ENCODE data around the gene S1PR3. TPM values are rescaled to one million over a fixed set of nuclear protein-coding genes. Genes with fewer than 3 reads are reported as not detected.

S1PR3 gene
- polyA plus RNA-seq, 1 experiment, result 33.1 TPM

DNA sequence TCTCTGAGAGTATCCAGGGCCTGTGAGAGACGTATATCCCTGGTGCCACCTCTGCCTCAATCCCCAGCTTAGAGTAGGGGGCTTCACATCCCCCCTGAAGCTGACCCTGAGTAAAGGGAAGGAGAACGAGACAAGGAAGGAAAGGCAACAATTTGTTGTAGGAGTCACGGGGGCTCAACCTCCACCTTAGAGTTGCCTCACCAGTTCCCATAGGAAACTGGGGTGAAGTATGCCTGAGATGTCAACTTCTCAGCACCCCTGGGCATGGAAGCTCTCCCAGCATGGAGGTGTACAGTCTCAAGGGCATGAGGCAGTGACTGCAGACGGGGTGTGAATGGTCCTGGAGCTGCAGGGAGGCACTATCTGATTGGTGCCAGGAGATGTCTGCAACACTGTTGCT, 53.6 kb downstream of the S1PR3 start:
- H3K4me3 ChIP-seq (ENCODE audit: low read depth, low read length), result no peak overlapping the region
- TF ChIP-seq CTCF (IDR thresholded peaks at IDR 0.05; ENCODE audit: low read depth, low read length), result no peak
- no peak overlapping the region for H3K27ac ChIP-seq (ENCODE audit: low read depth, low read length)
- no peaks in the 10 kb centered on the region for H3K9me3 ChIP-seq (ENCODE audit: control insufficient read depth, insufficient read depth, low read length)
- no peak for DNase-seq (ENCODE audit: low read depth, low spot score)
- ChIA-PET CTCF (no interaction called here), POLR2A (no interaction called here)
- H3K27me3 ChIP-seq (ENCODE audit: control insufficient read depth, insufficient read depth, low read length), result no peaks in the 10 kb centered on the region

- no peak for DNase-seq (ENCODE audit: low read depth, low spot score)
- Histone ChIP-seq H3K27me3 (ENCODE audit: control insufficient read depth, insufficient read depth, low read length) (no peaks in the 10 kb centered on the region), H3K4me3 (ENCODE audit: low read depth, low read length) (no peak overlapping the region), H3K9me3 (ENCODE audit: control insufficient read depth, insufficient read depth, low read length) (no peaks in the 10 kb centered on the region), H3K27ac (ENCODE audit: low read depth, low read length) (no peak overlapping the region)
- ChIA-PET POLR2A (no interaction called here), CTCF (no interaction called here)
- no peak for TF ChIP-seq CTCF (IDR thresholded peaks at IDR 0.05; ENCODE audit: low read depth, low read length)
Observed at GRCh38 chr9:89046832-89047231, 55.6 kb downstream of the S1PR3 start.

- TF ChIP-seq CTCF (IDR thresholded peaks at IDR 0.05; ENCODE audit: low read depth, low read length), result no peak
- ChIA-PET CTCF (no interaction called here), POLR2A (no interaction called here)
- Histone ChIP-seq H3K4me3 (ENCODE audit: low read depth, low read length) (no peak overlapping the region), H3K9me3 (ENCODE audit: control insufficient read depth, insufficient read depth, low read length) (no peaks in the 10 kb centered on the region), H3K27ac (ENCODE audit: low read depth, low read length) (no peak overlapping the region), H3K27me3 (ENCODE audit: control insufficient read depth, insufficient read depth, low read length) (no peaks in the 10 kb centered on the region)
- DNase-seq (ENCODE audit: low read depth, low spot score), result no peak
Observed at GRCh38 chr9:89047667-89048066, 56.4 kb downstream of the S1PR3 start.

DNA sequence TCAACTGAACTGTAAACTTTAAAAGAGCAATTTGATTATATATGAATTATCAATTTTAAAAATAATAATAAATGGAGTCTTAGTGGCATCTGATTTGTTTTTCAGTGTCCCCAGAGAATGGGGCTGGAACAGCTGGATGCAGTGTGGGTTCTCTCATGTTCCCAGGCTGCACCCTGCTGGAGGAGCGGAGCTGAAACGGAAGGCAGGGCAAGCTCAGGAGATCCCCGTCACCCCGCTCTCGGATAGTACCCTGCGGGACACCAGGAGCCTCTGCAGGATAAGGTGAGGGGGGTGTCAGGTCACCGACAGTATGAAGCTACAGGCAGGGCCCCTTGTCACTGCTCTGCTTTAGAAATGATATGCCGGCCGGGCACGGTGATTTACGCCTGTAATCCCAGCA, 57.3 kb downstream of the S1PR3 start:
- no peaks in the 10 kb centered on the region for H3K27me3 ChIP-seq (ENCODE audit: control insufficient read depth, insufficient read depth, low read length)
- DNase-seq (ENCODE audit: low read depth, low spot score), result no peak

DNA sequence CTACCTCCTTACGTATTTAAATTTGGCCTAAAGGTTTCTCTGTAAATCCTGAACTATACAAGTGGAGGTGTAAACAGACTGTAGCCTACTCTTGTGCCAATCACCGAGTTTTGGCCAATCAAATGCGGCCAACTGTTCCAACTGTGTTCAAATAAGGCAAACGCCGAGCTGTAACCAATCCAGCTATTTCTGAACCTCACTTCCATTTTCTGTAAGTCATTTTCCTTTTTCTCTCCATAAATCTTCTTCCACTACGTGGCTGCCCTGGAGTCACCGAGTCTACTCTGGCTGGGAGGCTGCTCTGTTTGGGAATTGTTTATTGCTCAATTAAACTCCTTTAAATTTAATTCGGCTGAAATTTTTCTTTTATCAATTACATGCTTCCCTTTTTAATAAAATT, 58.4 kb downstream of the S1PR3 start:
- H3K27me3 ChIP-seq (ENCODE audit: control insufficient read depth, insufficient read depth, low read length), result no peaks in the 10 kb centered on the region
- ChIA-PET CTCF (no interaction called here), POLR2A (no interaction called here)
- TF ChIP-seq CTCF (IDR thresholded peaks at IDR 0.05; ENCODE audit: low read depth, low read length), result no peak
- no peaks in the 10 kb centered on the region for H3K9me3 ChIP-seq (ENCODE audit: control insufficient read depth, insufficient read depth, low read length)
- H3K27ac ChIP-seq (ENCODE audit: low read depth, low read length), result no peak overlapping the region
- no peak overlapping the region for H3K4me3 ChIP-seq (ENCODE audit: low read depth, low read length)
- no peak for DNase-seq (ENCODE audit: low read depth, low spot score)

More for the DNA sequence above, 57.3 kb downstream of the S1PR3 start:
- CTCF ChIA-PET, result no interaction called here
- TF ChIP-seq CTCF (IDR thresholded peaks at IDR 0.05; ENCODE audit: low read depth, low read length), result no peak
- POLR2A ChIA-PET, result no interaction called here
- Histone ChIP-seq H3K27ac (ENCODE audit: low read depth, low read length) (no peak overlapping the region), H3K9me3 (ENCODE audit: control insufficient read depth, insufficient read depth, low read length) (no peaks in the 10 kb centered on the region), H3K4me3 (ENCODE audit: low read depth, low read length) (no peak overlapping the region)
